Measurements from ENCODE around the gene CCDC24. TPM values are rescaled to one million over a fixed set of nuclear protein-coding genes. Genes with fewer than 3 reads are reported as not detected.

Gene CCDC24
- total RNA-seq, 4 donors from 2014 or later = 0.57 to 4.4 (median 2.4) TPM

- no peak for TF ChIP-seq CTCF (IDR thresholded peaks at IDR 0.05; ENCODE audit: low read depth)
Measured at GRCh38 chr1:44030605-44031251, 39.3 kb downstream of the CCDC24 start.

GRCh38 chr1:44031252-44032169 is 40.1 kb downstream of the CCDC24 start, which contains the start of gene SLC6A9:
SLC6A9 (minus strand) TSS chr1:44031462; CDS start chr1:44024277, 7,185 bp downstream.
- no peak for TF ChIP-seq CTCF (IDR thresholded peaks at IDR 0.05; ENCODE audit: low read depth)

GRCh38 chr1:44032170-44032790 is 40.9 kb downstream of the CCDC24 start:
- no peak for TF ChIP-seq CTCF (IDR thresholded peaks at IDR 0.05; ENCODE audit: low read depth)

GRCh38 chr1:44033041-44033575 is 41.7 kb downstream of the CCDC24 start:
- TF ChIP-seq CTCF (IDR thresholded peaks at IDR 0.05; ENCODE audit: low read depth) = no peak

GRCh38 chr1:44033756-44034155 is 42.4 kb downstream of the CCDC24 start:
- TF ChIP-seq CTCF (IDR thresholded peaks at IDR 0.05; ENCODE audit: low read depth) = no peak

GRCh38 chr1:44034423-44034822 is 43.0 kb downstream of the CCDC24 start:
- TF ChIP-seq CTCF (IDR thresholded peaks at IDR 0.05; ENCODE audit: low read depth) = no peak
